ENCODE results near the gene LAMTOR4.

DNA sequence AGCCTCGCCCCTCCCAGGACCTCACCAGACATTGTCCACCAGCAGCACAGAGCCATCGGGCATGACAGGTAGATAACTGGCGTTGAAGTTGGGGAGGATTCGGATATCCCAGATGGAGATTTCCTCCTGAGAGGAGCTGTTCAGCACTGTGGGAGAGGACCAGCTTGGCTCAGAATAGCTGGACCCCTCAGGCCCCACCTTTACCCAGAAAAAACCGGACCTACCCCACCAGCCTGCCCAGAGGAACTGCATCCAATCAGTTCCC lies 8.3 kb downstream of the LAMTOR4 start:
- no peak for TF ChIP-seq GABPA (IDR thresholded peaks at IDR 0.05; ENCODE audit: low read depth)
- TF ChIP-seq, protein P1, sequence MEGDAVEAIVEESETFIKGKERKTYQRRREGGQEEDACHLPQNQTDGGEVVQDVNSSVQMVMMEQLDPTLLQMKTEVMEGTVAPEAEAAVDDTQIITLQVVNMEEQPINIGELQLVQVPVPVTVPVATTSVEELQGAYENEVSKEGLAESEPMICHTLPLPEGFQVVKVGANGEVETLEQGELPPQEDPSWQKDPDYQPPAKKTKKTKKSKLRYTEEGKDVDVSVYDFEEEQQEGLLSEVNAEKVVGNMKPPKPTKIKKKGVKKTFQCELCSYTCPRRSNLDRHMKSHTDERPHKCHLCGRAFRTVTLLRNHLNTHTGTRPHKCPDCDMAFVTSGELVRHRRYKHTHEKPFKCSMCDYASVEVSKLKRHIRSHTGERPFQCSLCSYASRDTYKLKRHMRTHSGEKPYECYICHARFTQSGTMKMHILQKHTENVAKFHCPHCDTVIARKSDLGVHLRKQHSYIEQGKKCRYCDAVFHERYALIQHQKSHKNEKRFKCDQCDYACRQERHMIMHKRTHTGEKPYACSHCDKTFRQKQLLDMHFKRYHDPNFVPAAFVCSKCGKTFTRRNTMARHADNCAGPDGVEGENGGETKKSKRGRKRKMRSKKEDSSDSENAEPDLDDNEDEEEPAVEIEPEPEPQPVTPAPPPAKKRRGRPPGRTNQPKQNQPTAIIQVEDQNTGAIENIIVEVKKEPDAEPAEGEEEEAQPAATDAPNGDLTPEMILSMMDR (IDR thresholded peaks at IDR 0.05; ENCODE audit: insufficient read depth, low read length), result no peak

All from HL-60 (cell line).